Glutamatergic neuron (in vitro differentiated cells): ENCODE results near the gene SLC13A4. TPM values are rescaled to one million over a fixed set of nuclear protein-coding genes. Genes with fewer than 3 reads are reported as not detected.

Experiments used
- DNase-seq: peaks from one replicate; pipeline ENCODE4 v3.0.0; 2022
- H3K27ac Mint-ChIP-seq: one replicate; pipeline ENCODE4 v1.8.0; 2020; ENCODE audit warnings: mild to moderate bottlenecking, mixed read lengths, inconsistent platforms; ENCODE audit not compliant: unreplicated experiment
- H3K27me3 Mint-ChIP-seq: one replicate; pipeline ENCODE4 v1.8.0; 2020; ENCODE audit warnings: mild to moderate bottlenecking, moderate library complexity, mixed read lengths, inconsistent platforms; ENCODE audit not compliant: unreplicated experiment
- H3K36me3 Mint-ChIP-seq: one replicate; pipeline ENCODE4 v1.8.0; 2020; ENCODE audit warnings: mild to moderate bottlenecking, mixed read lengths, inconsistent platforms; ENCODE audit not compliant: unreplicated experiment
- H3K4me1 Mint-ChIP-seq: one replicate; pipeline ENCODE4 v1.8.0; 2020; ENCODE audit warnings: mild to moderate bottlenecking, low read depth, mixed read lengths, inconsistent platforms; ENCODE audit not compliant: unreplicated experiment
- H3K4me3 Mint-ChIP-seq: one replicate; pipeline ENCODE4 v1.8.0; 2020; ENCODE audit warnings: mild to moderate bottlenecking, mixed read lengths, inconsistent platforms; ENCODE audit not compliant: unreplicated experiment
- H3K9me3 Mint-ChIP-seq: one replicate; pipeline ENCODE4 v1.8.0; 2020; ENCODE audit warnings: mild to moderate bottlenecking, moderate library complexity, mixed read lengths, inconsistent platforms; ENCODE audit not compliant: unreplicated experiment
- total RNA-seq: library from RNA; stranded (reverse); fragmentation: NEBNext Ultra II Directional; extraction: Animal tissue kit (Norgen Biotek cat#: 25700); gene quantifications from one replicate; pipeline ENCODE4 v1.2.1, GENCODE V29; 2021; ENCODE audit not compliant: unreplicated experiment
- TF ChIP-seq, protein P1 (sequence below): fragments of 200-600 bp; sonication (generic); IDR thresholded peaks from one replicate; pipeline ENCODE4 v1.5.0; 2021; ENCODE audit not compliant: partially characterized antibody, unreplicated experiment

SLC13A4 gene
- total RNA-seq, 1 donor from 2014 or later, result not detected

DNA sequence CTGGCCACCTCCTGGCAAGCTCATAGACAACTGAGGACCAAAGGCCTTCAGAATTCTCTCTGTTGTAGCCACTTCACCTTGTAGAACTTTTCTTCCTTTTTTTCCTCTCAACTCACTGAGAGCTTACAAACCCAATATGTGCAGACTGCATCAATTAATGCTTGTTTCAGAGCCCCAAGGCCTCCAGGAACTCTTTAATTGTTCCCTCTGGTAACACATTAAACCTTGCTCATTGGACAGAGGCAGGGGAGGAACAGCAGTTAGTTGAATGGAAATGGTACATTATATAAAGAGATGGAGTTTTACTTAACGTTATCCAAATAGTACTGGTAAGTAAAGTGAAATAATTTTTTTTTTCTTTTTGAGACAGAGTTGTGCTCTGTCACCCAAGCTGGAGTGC lies 40.5 kb downstream of the SLC13A4 start:
- H3K4me3 Mint-ChIP-seq, result no peak overlapping the region
- peaks cover 2% of the 10 kb centered on the region for H3K27me3 Mint-ChIP-seq
- no peaks in the 10 kb centered on the region for H3K9me3 Mint-ChIP-seq
- no peak for DNase-seq
- no peaks in the 10 kb centered on the region for H3K36me3 Mint-ChIP-seq
- TF ChIP-seq, protein P1, sequence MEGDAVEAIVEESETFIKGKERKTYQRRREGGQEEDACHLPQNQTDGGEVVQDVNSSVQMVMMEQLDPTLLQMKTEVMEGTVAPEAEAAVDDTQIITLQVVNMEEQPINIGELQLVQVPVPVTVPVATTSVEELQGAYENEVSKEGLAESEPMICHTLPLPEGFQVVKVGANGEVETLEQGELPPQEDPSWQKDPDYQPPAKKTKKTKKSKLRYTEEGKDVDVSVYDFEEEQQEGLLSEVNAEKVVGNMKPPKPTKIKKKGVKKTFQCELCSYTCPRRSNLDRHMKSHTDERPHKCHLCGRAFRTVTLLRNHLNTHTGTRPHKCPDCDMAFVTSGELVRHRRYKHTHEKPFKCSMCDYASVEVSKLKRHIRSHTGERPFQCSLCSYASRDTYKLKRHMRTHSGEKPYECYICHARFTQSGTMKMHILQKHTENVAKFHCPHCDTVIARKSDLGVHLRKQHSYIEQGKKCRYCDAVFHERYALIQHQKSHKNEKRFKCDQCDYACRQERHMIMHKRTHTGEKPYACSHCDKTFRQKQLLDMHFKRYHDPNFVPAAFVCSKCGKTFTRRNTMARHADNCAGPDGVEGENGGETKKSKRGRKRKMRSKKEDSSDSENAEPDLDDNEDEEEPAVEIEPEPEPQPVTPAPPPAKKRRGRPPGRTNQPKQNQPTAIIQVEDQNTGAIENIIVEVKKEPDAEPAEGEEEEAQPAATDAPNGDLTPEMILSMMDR, result no peak
- H3K27ac Mint-ChIP-seq, result no peak overlapping the region
- peaks cover 1% of the 10 kb centered on the region for H3K4me1 Mint-ChIP-seq

DNA sequence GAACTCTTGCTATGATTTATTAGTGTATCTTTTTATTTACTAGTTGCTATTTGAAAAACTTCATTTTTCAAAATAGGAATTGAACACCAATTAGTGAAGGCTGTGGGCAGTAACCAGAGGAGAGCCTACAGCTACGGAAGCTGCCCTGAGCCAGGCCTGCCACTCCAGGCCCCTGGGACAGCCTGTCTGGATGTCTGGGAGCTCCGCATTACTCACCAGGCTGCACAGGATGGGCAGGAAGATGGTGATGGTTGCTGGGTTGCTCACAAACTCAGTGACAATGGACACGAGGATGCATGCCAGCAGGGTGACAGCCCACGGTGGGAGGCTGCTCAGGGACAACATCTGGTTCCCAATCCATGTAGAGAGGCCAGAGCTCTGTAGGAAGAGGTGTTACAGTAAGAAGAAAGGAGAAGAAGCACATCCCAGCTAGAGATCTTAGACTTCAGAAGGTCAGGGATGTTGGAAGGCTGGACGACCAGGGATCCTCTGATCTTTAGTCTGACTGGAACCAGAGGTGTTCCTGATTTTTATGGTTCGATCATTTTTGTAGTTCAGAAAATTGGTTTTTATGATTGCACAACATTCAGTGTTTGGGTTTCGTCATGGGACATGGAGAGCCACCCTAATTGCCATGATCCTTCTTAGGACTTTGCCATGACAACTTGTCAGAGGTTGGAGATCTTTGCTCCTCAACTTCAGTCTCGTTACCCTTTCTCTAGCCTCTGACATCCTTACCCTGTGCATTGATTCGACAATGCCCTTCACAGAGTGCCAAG lies 42.5 kb downstream of the SLC13A4 start:
- H3K27me3 Mint-ChIP-seq, result peaks cover 2% of the 10 kb centered on the region
- no peak for DNase-seq
- H3K4me1 Mint-ChIP-seq, result peaks cover 1% of the 10 kb centered on the region
- TF ChIP-seq, protein P1, result no peak
- no peak overlapping the region for H3K27ac Mint-ChIP-seq
- no peak overlapping the region for H3K4me3 Mint-ChIP-seq
- no peaks in the 10 kb centered on the region for H3K9me3 Mint-ChIP-seq
- no peaks in the 10 kb centered on the region for H3K36me3 Mint-ChIP-seq

DNA sequence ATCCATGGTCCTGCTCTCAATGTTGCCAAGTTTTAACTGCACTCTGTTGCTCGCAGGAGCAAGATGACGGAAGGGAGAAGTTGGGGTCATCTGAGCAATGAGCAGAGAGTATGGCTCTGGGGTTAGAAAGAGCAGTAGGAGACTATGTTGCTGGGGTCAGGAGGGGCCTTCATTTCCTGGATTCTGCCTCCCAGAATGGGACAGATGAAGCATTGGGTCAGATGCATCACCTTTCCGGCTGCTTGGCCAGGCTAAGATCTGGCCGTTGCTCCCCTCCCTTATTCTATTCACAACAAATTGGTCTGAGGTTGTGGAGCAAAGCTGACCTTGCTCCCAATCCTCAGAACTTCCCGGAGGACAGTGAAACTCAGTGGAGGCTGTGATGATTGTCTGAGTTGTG lies 43.3 kb downstream of the SLC13A4 start:
- H3K9me3 Mint-ChIP-seq, result no peaks in the 10 kb centered on the region
- H3K4me3 Mint-ChIP-seq, result no peak overlapping the region
- TF ChIP-seq, protein P1, result no peak
- H3K36me3 Mint-ChIP-seq, result no peaks in the 10 kb centered on the region
- H3K27me3 Mint-ChIP-seq, result peaks cover 2% of the 10 kb centered on the region
- DNase-seq, result no peak
- H3K4me1 Mint-ChIP-seq, result peaks cover 1% of the 10 kb centered on the region
- H3K27ac Mint-ChIP-seq, result no peak overlapping the region

GRCh38 chr7:135684136-135684535 lies 43.9 kb downstream of the SLC13A4 start:
- H3K27ac Mint-ChIP-seq, result no peak overlapping the region
- no peak overlapping the region for H3K4me3 Mint-ChIP-seq
- peaks cover 2% of the 10 kb centered on the region for H3K27me3 Mint-ChIP-seq
- H3K9me3 Mint-ChIP-seq, result no peaks in the 10 kb centered on the region
- no peak for DNase-seq
- H3K36me3 Mint-ChIP-seq, result no peaks in the 10 kb centered on the region
- TF ChIP-seq, protein P1, result no peak
- H3K4me1 Mint-ChIP-seq, result peaks cover 2% of the 10 kb centered on the region

DNA sequence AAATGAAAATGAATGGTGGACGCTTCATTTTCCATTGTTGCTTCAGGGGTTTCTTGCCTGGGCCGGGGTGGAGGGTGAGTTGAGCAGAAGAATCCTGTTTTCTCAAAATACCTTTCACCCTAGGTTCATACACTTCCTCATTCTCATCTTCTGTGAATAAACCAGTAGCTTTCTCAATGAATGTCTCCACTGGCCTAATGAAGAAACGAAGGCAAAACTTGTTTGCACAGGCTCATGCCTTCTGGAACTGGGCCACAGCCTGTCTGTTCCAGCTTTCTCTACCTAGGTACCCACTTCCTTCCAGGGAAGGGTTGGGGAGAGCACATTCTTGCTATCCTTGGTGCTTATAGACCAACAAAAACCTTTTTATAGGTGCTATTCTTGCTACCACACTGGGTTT lies 44.4 kb downstream of the SLC13A4 start:
- H3K4me3 Mint-ChIP-seq, result no peak overlapping the region
- no peak for DNase-seq
- H3K9me3 Mint-ChIP-seq, result no peaks in the 10 kb centered on the region
- H3K4me1 Mint-ChIP-seq, result peaks cover 6% of the 10 kb centered on the region
- no peaks in the 10 kb centered on the region for H3K36me3 Mint-ChIP-seq
- H3K27ac Mint-ChIP-seq, result no peak overlapping the region
- H3K27me3 Mint-ChIP-seq, result peaks cover 2% of the 10 kb centered on the region
- TF ChIP-seq, protein P1, result no peak
